CD4-positive, alpha-beta T cell (primary cell): Measurements from ENCODE around the gene THAP12. TPM values are rescaled to one million over a fixed set of nuclear protein-coding genes. Genes with fewer than 3 reads are reported as not detected.

Experiments used
- ATAC-seq: fragments of 200-7000 bp; cut with Tn5 transposase; one replicate; pipeline ENCODE4 v1.10.0; 2022; ENCODE audit warnings: mild to moderate bottlenecking; ENCODE audit not compliant: poor library complexity
- CTCF ChIA-PET: fragments of 350-600 bp; sonication (Branson Sonifier 250); formaldehyde crosslinking; loops from one replicate; lab custom pipeline; 2021; ENCODE audit warnings: antibody characterized with exemption, inconsistent platforms; lab: Charles Lee
- POLR2A ChIA-PET: fragments of 350-600 bp; sonication (Branson Sonifier 250); formaldehyde crosslinking; loops from one replicate; lab custom pipeline; 2021; ENCODE audit warnings: antibody characterized with exemption, inconsistent platforms; lab: Charles Lee
- DNase-seq, 14 experiments: peaks; one replicate each; pipeline ENCODE4 v3.0.0-alpha.2; 2013 to 2020; ENCODE audit warnings: mixed read lengths in 2 of 14
- H3K27ac ChIP-seq, 2 donors: one replicate each; pipeline versions ENCODE4 v1.5.1 to v1.7.0; 2013; ENCODE audit warnings: low read length in 2 of 2, low read depth in 1 of 2, mild to moderate bottlenecking in 1 of 2
- H3K27me3 ChIP-seq, 2 experiments: 1 replicate in 1 of 2; 2 replicates in 1 of 2; pipeline versions ENCODE4 v1.6.1 to v1.7.0; 2013; ENCODE audit warnings: low read length in 2 of 2, control low read depth in 1 of 2, mild to moderate bottlenecking in 1 of 2, moderate library complexity in 1 of 2; ENCODE audit not compliant: insufficient read depth in 2 of 2, control insufficient read depth in 1 of 2
- H3K36me3 ChIP-seq: one replicate; pipeline ENCODE4 v1.6.1; 2013; ENCODE audit warnings: low read length, control low read depth; ENCODE audit not compliant: insufficient read depth
- H3K4me1 ChIP-seq: one replicate; pipeline ENCODE4 v1.6.1; 2013; ENCODE audit warnings: low read length, control low read depth; ENCODE audit not compliant: insufficient read depth
- H3K4me3 ChIP-seq: one replicate; pipeline ENCODE4 v1.5.1; 2013; ENCODE audit warnings: mild to moderate bottlenecking, low read length, moderate library complexity
- H3K9me3 ChIP-seq, 2 experiments: 1 replicate in 1 of 2; 2 replicates in 1 of 2; pipeline versions ENCODE4 v1.6.1 to v1.7.0; 2013; ENCODE audit warnings: low read length in 2 of 2, mild to moderate bottlenecking in 2 of 2, control low read depth in 1 of 2, moderate library complexity in 1 of 2; ENCODE audit not compliant: control insufficient read depth in 1 of 2, insufficient read depth in 1 of 2
- H3K27ac Mint-ChIP-seq: one replicate; pipeline ENCODE4 v1.8.0; 2020; ENCODE audit warnings: mixed read lengths
- H3K27me3 Mint-ChIP-seq: one replicate; pipeline ENCODE4 v1.8.0; 2021; ENCODE audit warnings: mixed read lengths
- H3K36me3 Mint-ChIP-seq: one replicate; pipeline ENCODE4 v1.8.0; 2021; ENCODE audit warnings: low read depth, mixed read lengths
- H3K4me1 Mint-ChIP-seq: one replicate; pipeline ENCODE4 v1.8.0; 2021; ENCODE audit warnings: low read depth, mixed read lengths
- H3K4me3 Mint-ChIP-seq: one replicate; pipeline ENCODE4 v1.8.0; 2020; ENCODE audit warnings: mild to moderate bottlenecking, mixed read lengths
- H3K9me3 Mint-ChIP-seq: one replicate; pipeline ENCODE4 v1.8.0; 2020; ENCODE audit warnings: mixed read lengths
- intact Hi-C, 2 experiments: fragments of 100-400 bp; cut with DNase I in 1 of 2; cut with micrococcal nuclease in 1 of 2; formaldehyde crosslinking; loops; one replicate each; pipeline versions ENCODE4 v1.15.1 to v1.9.0; 2023 to 2025; cut with DNase I, micrococcal nuclease
- total RNA-seq, 174 experiments: library from RNA in 2 of 174; stranded (reverse) in 2 of 174; gene quantifications; one replicate each; pipeline ENCODE4 v1.2.3 and lab custom pipeline; 2021 to 2026
- TF ChIP-seq, protein P1 (sequence below): fragments of 200-600 bp; IDR thresholded peaks from one replicate; pipeline ENCODE4 v1.8.0; 2022; ENCODE audit warnings: antibody characterized with exemption, mild to moderate bottlenecking

Gene THAP12
- total RNA-seq, 2 experiments from 2014 or later: 34.8 to 36.3 TPM

GRCh38 chr11:76361776-76362175 is 19.2 kb downstream of the THAP12 start:
- ChIA-PET POLR2A (no interaction called here), CTCF (interaction anchor here (1.7 kb wide), 1 partner anchor 154 kb away, joined by 4 read pairs; no protein-coding TSS in a partner anchor)
- no peaks in the 10 kb centered on the region for H3K9me3 ChIP-seq
- Mint-ChIP-seq H3K27ac (no peak overlapping the region), H3K36me3 (peaks cover 80% of the 10 kb centered on the region), H3K4me3 (no peak overlapping the region), H3K9me3 (no peaks in the 10 kb centered on the region), H3K27me3 (no peaks in the 10 kb centered on the region), H3K4me1 (peaks cover 12% of the 10 kb centered on the region)
- peaks cover 16% of the 10 kb centered on the region for H3K36me3 ChIP-seq
- ATAC-seq (no peak), DNase-seq (no peak)
- H3K27ac ChIP-seq: no peak overlapping the region
- intact Hi-C loops: no loop called here
- H3K4me1 ChIP-seq: no peaks in the 10 kb centered on the region
- no peaks in the 10 kb centered on the region for H3K27me3 ChIP-seq
- TF ChIP-seq, protein P1, sequence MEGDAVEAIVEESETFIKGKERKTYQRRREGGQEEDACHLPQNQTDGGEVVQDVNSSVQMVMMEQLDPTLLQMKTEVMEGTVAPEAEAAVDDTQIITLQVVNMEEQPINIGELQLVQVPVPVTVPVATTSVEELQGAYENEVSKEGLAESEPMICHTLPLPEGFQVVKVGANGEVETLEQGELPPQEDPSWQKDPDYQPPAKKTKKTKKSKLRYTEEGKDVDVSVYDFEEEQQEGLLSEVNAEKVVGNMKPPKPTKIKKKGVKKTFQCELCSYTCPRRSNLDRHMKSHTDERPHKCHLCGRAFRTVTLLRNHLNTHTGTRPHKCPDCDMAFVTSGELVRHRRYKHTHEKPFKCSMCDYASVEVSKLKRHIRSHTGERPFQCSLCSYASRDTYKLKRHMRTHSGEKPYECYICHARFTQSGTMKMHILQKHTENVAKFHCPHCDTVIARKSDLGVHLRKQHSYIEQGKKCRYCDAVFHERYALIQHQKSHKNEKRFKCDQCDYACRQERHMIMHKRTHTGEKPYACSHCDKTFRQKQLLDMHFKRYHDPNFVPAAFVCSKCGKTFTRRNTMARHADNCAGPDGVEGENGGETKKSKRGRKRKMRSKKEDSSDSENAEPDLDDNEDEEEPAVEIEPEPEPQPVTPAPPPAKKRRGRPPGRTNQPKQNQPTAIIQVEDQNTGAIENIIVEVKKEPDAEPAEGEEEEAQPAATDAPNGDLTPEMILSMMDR: no peak
- H3K4me3 ChIP-seq: no peak overlapping the region

DNA sequence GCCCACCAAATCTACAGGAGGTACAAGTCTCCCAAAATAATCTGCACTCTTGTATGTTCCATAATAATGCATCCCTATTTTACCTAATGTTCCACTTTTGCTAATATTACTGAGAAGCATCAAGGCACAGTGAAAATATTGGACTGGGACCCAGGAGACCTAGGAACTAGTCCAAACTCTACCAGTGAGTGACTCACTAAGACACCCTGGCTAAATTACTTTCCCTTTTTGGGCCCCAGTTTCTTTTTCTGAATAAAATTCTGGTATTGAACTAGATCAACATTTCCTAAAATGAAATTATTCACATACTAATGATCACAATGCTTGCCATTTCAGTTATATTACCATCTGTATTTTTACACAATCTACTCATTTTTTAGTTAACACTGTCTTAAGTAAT is 19.6 kb downstream of the THAP12 start:
- intact Hi-C loops: no loop called here
- Mint-ChIP-seq H3K36me3 (peaks cover 84% of the 10 kb centered on the region), H3K27ac (no peak overlapping the region), H3K4me3 (no peak overlapping the region), H3K4me1 (peaks cover 12% of the 10 kb centered on the region), H3K9me3 (no peaks in the 10 kb centered on the region), H3K27me3 (no peaks in the 10 kb centered on the region)
- TF ChIP-seq, protein P1: no peak
- H3K27ac ChIP-seq: no peak overlapping the region
- CTCF ChIA-PET: interaction anchor here (1.7 kb wide), 1 partner anchor 154 kb away, joined by 4 read pairs; no protein-coding TSS in a partner anchor
- H3K36me3 ChIP-seq: peaks cover 16% of the 10 kb centered on the region
- ATAC-seq: no peak
- H3K4me3 ChIP-seq: no peak overlapping the region
- POLR2A ChIA-PET: no interaction called here
- no peaks in the 10 kb centered on the region for H3K4me1 ChIP-seq
- DNase-seq: no peak
- H3K9me3 ChIP-seq: no peaks in the 10 kb centered on the region
- H3K27me3 ChIP-seq: no peaks in the 10 kb centered on the region

- Histone ChIP-seq H3K4me1 (no peaks in the 10 kb centered on the region), H3K27ac (no peak overlapping the region), H3K36me3 (peaks cover 52% of the 10 kb centered on the region), H3K4me3 (no peak overlapping the region), H3K27me3 (no peaks in the 10 kb centered on the region), H3K9me3 (peaks cover 5 to 13% of the 10 kb centered on the region in 2 experiments)
- intact Hi-C loops: no loop called here
- ChIA-PET POLR2A (no interaction called here), CTCF (no interaction called here)
- H3K4me3 Mint-ChIP-seq: no peak overlapping the region
- H3K36me3 Mint-ChIP-seq: peaks cover 94% of the 10 kb centered on the region
- H3K27ac Mint-ChIP-seq: no peak overlapping the region
- no peaks in the 10 kb centered on the region for H3K9me3 Mint-ChIP-seq
- TF ChIP-seq, protein P1: no peak
- no peaks in the 10 kb centered on the region for H3K27me3 Mint-ChIP-seq
- no peaks in the 10 kb centered on the region for H3K4me1 Mint-ChIP-seq
- ATAC-seq: no peak
- DNase-seq: no peak
Measured at GRCh38 chr11:76355172-76355571, 25.8 kb downstream of the THAP12 start.
